Colon (tissue), 2 donors: ENCODE data around the gene STX1A.

Experiments
- FAIRE-seq: peaks from 2 replicates; lab custom pipeline; 2012; peaks lifted over from hg19 to GRCh38; lab: Jason Lieb, UNC
- donor health status: control.
- donor health status: control.

Gene STX1A

GRCh38 chr7:73718905-73719805 lies at the start of gene STX1A:
Gene STX1A, minus strand, starts transcription at chr7:73719669. Its CDS starts 38 bp downstream, at chr7:73719631.
- FAIRE-seq = no peak

- no peak for FAIRE-seq
Observed at GRCh38 chr7:73768641-73769480, 49.4 kb upstream of the STX1A start.

GRCh38 chr7:73766556-73767229 lies 47.2 kb upstream of the STX1A start:
- no peak for FAIRE-seq

GRCh38 chr7:73762659-73762999 lies 43.2 kb upstream of the STX1A start:
- no peak for FAIRE-seq

GRCh38 chr7:73761854-73762658 lies 42.6 kb upstream of the STX1A start:
- no peak for FAIRE-seq

GRCh38 chr7:73758581-73759138 lies 39.2 kb upstream of the STX1A start:
- FAIRE-seq = no peak

- FAIRE-seq = no peak
Observed at GRCh38 chr7:73749931-73750776, 30.7 kb upstream of the STX1A start.

GRCh38 chr7:73746378-73746777 lies 26.9 kb upstream of the STX1A start:
- FAIRE-seq = no peak

- FAIRE-seq = no peak
Observed at GRCh38 chr7:73742753-73743641, 23.5 kb upstream of the STX1A start.

GRCh38 chr7:73742338-73742752 lies 22.9 kb upstream of the STX1A start:
- no peak for FAIRE-seq

GRCh38 chr7:73741600-73741999 lies 22.1 kb upstream of the STX1A start:
- no peak for FAIRE-seq

- no peak for FAIRE-seq
Observed at GRCh38 chr7:73740771-73741170, 21.3 kb upstream of the STX1A start.

- FAIRE-seq = no peak
Observed at GRCh38 chr7:73740212-73740611, 20.7 kb upstream of the STX1A start.

- no peak for FAIRE-seq
Observed at GRCh38 chr7:73739387-73739767, 19.9 kb upstream of the STX1A start.

GRCh38 chr7:73738612-73739386 lies 19.3 kb upstream of the STX1A start, which contains the start of gene ABHD11:
Gene ABHD11, minus strand, starts transcription at chr7:73738802. Its CDS starts 32 bp downstream, at chr7:73738770.
- no peak for FAIRE-seq

- FAIRE-seq = no peak
Observed at GRCh38 chr7:73738220-73738611, 18.7 kb upstream of the STX1A start.

GRCh38 chr7:73737491-73738219 lies 18.2 kb upstream of the STX1A start:
- no peak for FAIRE-seq

GRCh38 chr7:73736885-73737284 lies 17.4 kb upstream of the STX1A start:
- FAIRE-seq = no peak
